Erythroblast (primary cell): ENCODE results near the gene CHRM2.

Source experiments
- GATA1 ChIP-seq: IDR thresholded peaks from 2 replicates; pipeline ENCODE4 v1.6.1; 2011; ENCODE audit warnings: low read depth, mild to moderate bottlenecking, control low read depth, low read length, moderate library complexity
- POLR2A ChIP-seq: IDR thresholded peaks from 2 replicates; pipeline ENCODE4 v1.6.1; 2011; ENCODE audit warnings: mild to moderate bottlenecking, low read length

DNA sequence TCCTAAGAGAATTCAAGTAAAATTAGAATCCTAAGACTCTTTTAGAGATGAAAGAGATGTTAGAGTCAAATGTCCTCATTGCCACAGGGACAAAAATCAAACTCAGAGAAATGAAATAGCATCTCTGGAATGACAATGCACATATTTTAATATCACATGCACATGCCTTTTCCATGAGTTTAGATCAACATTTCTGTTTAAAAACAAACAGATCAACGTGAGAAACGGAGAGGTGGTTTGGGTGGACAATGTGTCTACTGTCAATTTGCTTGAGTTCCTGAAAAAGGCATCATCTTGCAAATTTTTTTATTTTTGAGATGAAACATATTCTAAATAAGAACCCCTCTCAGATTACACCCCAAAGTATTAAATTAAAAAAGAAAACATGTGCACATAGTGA, 130.0 kb downstream of the CHRM2 start:
- TF ChIP-seq POLR2A (no peak), GATA1 (no peak)
